Endothelial cell of umbilical vein (primary cell): ENCODE data around the gene PID1. TPM values are rescaled to one million over a fixed set of nuclear protein-coding genes. Genes with fewer than 3 reads are reported as not detected.

ENCODE experiments used
- BruUV-seq: library from RNA; stranded (reverse); fragments of 400-500 nt; replicated peaks from 2 replicates; lab custom pipeline; 2021; lab: Mats Ljungman, UMichigan
- CTCF ChIA-PET: fragments of 300-600, 350-600 bp; sonication (Branson Sonifier 250); formaldehyde crosslinking; loops from one replicate; lab custom pipeline; 2021; ENCODE audit warnings: antibody characterized with exemption, inconsistent platforms; lab: Charles Lee
- POLR2A ChIA-PET: fragments of 300-600, 350-600 bp; sonication (Branson Sonifier 250); formaldehyde crosslinking; loops from one replicate; lab custom pipeline; 2021; ENCODE audit warnings: antibody characterized with exemption, inconsistent platforms; lab: Charles Lee
- DNase-seq: peaks from one replicate; pipeline ENCODE4 v3.0.0-alpha.2; 2011; ENCODE audit warnings: low read depth, low spot score
- FAIRE-seq: peaks from 2 replicates; lab custom pipeline; 2011; peaks lifted over from hg19 to GRCh38; lab: Jason Lieb, UNC
- H2AFZ ChIP-seq: 2 replicates; pipeline ENCODE4 v1.6.0; 2012; ENCODE audit warnings: low read depth, low read length, control low read depth, inconsistent platforms
- H3K27ac ChIP-seq: 2 replicates; pipeline ENCODE4 v1.5.1; 2011; ENCODE audit warnings: low read depth, mild to moderate bottlenecking, control low read depth, low read length, moderate library complexity; ENCODE audit not compliant: insufficient read depth
- H3K27me3 ChIP-seq, 2 experiments: 2 replicates each; pipeline versions ENCODE4 v1.6.0 to v1.6.1; 2011; ENCODE audit warnings: low read length in 2 of 2, mixed read lengths in 1 of 2; ENCODE audit not compliant: control insufficient read depth in 2 of 2, insufficient read depth in 2 of 2
- H3K36me3 ChIP-seq, 2 experiments: 2 replicates in 1 of 2; 3 replicates in 1 of 2; pipeline ENCODE4 v1.5.1; 2011; ENCODE audit warnings: low read length in 2 of 2, mild to moderate bottlenecking in 1 of 2, moderate library complexity in 1 of 2; ENCODE audit not compliant: control insufficient read depth in 2 of 2, insufficient read depth in 2 of 2; ENCODE audit errors: extremely low read depth in 1 of 2
- H3K4me1 ChIP-seq: 3 replicates; pipeline ENCODE4 v1.5.1; 2011; ENCODE audit warnings: mild to moderate bottlenecking, low read length; ENCODE audit not compliant: control insufficient read depth, insufficient read depth; ENCODE audit errors: extremely low read depth
- H3K4me2 ChIP-seq: 2 replicates; pipeline ENCODE4 v1.6.1; 2011; ENCODE audit warnings: low read length, control low read depth, mixed read lengths; ENCODE audit not compliant: insufficient read depth
- H3K4me3 ChIP-seq, 3 experiments: fragments of 200-600 bp in 1 of 3; sonication (generic), shearing (Covaris generic) in 1 of 3; replicated peaks in 1 of 3; 2 replicates each; pipeline ENCODE4 v1.5.1; 2011 to 2016; ENCODE audit warnings: control low read depth in 3 of 3, low read length in 3 of 3, mild to moderate bottlenecking in 2 of 3, inconsistent platforms in 1 of 3, low read depth in 1 of 3, moderate library complexity in 1 of 3; ENCODE audit not compliant: insufficient read depth in 1 of 3
- H3K79me2 ChIP-seq: 2 replicates; pipeline ENCODE4 v1.6.0; 2012; ENCODE audit warnings: low read length, inconsistent platforms; ENCODE audit not compliant: control insufficient read depth, insufficient read depth
- H3K9ac ChIP-seq: replicated peaks from 2 replicates; pipeline ENCODE3; 2011; ENCODE audit warnings: low read length, control low read depth; ENCODE audit not compliant: insufficient read depth; ENCODE audit errors: extremely low read depth
- H3K9me1 ChIP-seq: replicated peaks from 3 replicates; pipeline ENCODE4 v1.6.0; 2011; ENCODE audit warnings: mild to moderate bottlenecking, low read length; ENCODE audit not compliant: control insufficient read depth, insufficient read depth; ENCODE audit errors: extremely low read depth
- H3K9me3 ChIP-seq: replicated peaks from 2 replicates; pipeline ENCODE4 v1.5.1; 2012; ENCODE audit warnings: low read length, inconsistent platforms; ENCODE audit not compliant: control insufficient read depth, insufficient read depth
- H4K20me1 ChIP-seq: replicated peaks from 2 replicates; pipeline ENCODE3; 2011; ENCODE audit warnings: mild to moderate bottlenecking, low read length; ENCODE audit not compliant: control insufficient read depth, insufficient read depth; ENCODE audit errors: extremely low read depth
- EZH2 ChIP-seq: IDR thresholded peaks from 2 replicates; pipeline ENCODE4 v1.6.1; 2012; ENCODE audit warnings: borderline replicate concordance, low read depth, mild to moderate bottlenecking, moderate library complexity, low read length, inconsistent platforms; ENCODE audit not compliant: severe bottlenecking
- FOS ChIP-seq: IDR thresholded peaks from 2 replicates; pipeline ENCODE4 v1.6.1; 2011; ENCODE audit warnings: mild to moderate bottlenecking, low read length, moderate library complexity, borderline replicate concordance; ENCODE audit not compliant: insufficient read depth
- GATA2 ChIP-seq: IDR thresholded peaks from 2 replicates; pipeline ENCODE4 v1.7.0; 2011; ENCODE audit warnings: low read depth, mild to moderate bottlenecking, moderate library complexity, mixed read lengths, low read length; ENCODE audit not compliant: insufficient read length, insufficient read depth
- JUN ChIP-seq: IDR thresholded peaks from 2 replicates; pipeline ENCODE4 v1.6.1; 2011; ENCODE audit warnings: borderline replicate concordance, low read depth; ENCODE audit not compliant: insufficient read length, insufficient read depth
- MYC ChIP-seq: IDR thresholded peaks from one replicate; pipeline ENCODE4 v1.6.1; 2011; ENCODE audit warnings: mild to moderate bottlenecking, low read depth, low read length
- POLR2A ChIP-seq: IDR thresholded peaks from 2 replicates; pipeline ENCODE4 v1.6.1; 2012; ENCODE audit warnings: low read depth, mild to moderate bottlenecking, control low read depth, low read length
- POLR2AphosphoS5 ChIP-seq: IDR thresholded peaks from 2 replicates; pipeline ENCODE4 v1.6.1; 2012; ENCODE audit warnings: low read depth, mild to moderate bottlenecking, control low read depth, low read length, moderate library complexity; ENCODE audit not compliant: insufficient read depth
- dilution Hi-C: fragments of 300-500 bp; cut with MboI; formaldehyde crosslinking; loops from one replicate; pipeline ENCODE4 v1.15.0; 2019; ENCODE audit warnings: low sequenced_read_pairs; ENCODE audit not compliant: extremely low pct_ligation_motif_present
- intact Hi-C: fragments of 100-400 bp; cut with micrococcal nuclease; formaldehyde crosslinking; loops from one replicate; pipeline ENCODE4 v1.10.0; 2022
- polyA plus RNA-seq, 4 experiments: library from polyadenylated mRNA; depleted of rRNA in 3 of 4; stranded (reverse) in 3 of 4; unstranded in 1 of 4; fragments of >200 nt; gene quantifications; 2 replicates each; pipeline versions ENCODE4 v1.2.1 to v1.2.3, GENCODE V29; 2011 to 2012; ENCODE audit warnings: missing spikeins in 1 of 4
- total RNA-seq: library from RNA; stranded (reverse); gene quantifications from 2 replicates; pipeline ENCODE4 v1.2.3, GENCODE V29; 2021
- TF ChIP-seq, protein P1 (sequence below), 2 donors: IDR thresholded peaks; 1 replicate in 1 of 2; 2 replicates in 1 of 2; pipeline ENCODE4 v1.5.1; 2011; ENCODE audit warnings: low read length in 2 of 2, mild to moderate bottlenecking in 2 of 2, moderate library complexity in 2 of 2, control low read depth in 1 of 2, inconsistent platforms in 1 of 2, low read depth in 1 of 2; ENCODE audit not compliant: insufficient read depth in 1 of 2; ENCODE audit errors: extremely low read depth in 1 of 2
- TF ChIP-seq, protein P2 (sequence below): IDR thresholded peaks from 2 replicates; pipeline ENCODE4 v1.6.1; 2011; ENCODE audit not compliant: insufficient read depth, insufficient read length

PID1 gene
- total and polyA plus RNA-seq, 2 donors (not counting 3 experiments of a cell fraction or from before 2014, with no cell fraction given) = not detected

DNA sequence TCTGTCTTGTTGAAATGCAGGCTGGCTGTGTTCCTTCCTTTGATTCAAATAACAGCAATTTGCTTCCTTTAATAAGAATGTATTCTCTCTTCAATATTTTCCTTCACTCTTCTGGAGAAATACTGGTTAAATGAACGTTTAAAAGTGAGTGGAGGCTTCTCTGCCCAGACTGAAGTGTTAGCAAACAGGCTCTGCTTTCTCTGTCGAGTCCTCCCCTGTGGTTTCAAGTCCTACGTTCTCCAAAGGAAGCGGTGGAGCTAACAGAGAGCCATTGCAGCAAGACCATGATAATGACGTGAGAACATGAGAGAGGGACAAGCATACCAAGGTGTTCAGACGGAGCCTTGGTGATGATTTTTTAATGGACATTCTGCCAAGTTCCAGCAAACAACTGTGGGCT is 26.2 kb upstream of the PID1 start:
- no peaks in the 10 kb centered on the region for H3K4me1 ChIP-seq
- H3K4me2 ChIP-seq = no peak overlapping the region
- no peak for TF ChIP-seq FOS
- no peak for TF ChIP-seq POLR2AphosphoS5
- TF ChIP-seq JUN = no peak
- no peak for TF ChIP-seq MYC
- TF ChIP-seq, protein P1, sequence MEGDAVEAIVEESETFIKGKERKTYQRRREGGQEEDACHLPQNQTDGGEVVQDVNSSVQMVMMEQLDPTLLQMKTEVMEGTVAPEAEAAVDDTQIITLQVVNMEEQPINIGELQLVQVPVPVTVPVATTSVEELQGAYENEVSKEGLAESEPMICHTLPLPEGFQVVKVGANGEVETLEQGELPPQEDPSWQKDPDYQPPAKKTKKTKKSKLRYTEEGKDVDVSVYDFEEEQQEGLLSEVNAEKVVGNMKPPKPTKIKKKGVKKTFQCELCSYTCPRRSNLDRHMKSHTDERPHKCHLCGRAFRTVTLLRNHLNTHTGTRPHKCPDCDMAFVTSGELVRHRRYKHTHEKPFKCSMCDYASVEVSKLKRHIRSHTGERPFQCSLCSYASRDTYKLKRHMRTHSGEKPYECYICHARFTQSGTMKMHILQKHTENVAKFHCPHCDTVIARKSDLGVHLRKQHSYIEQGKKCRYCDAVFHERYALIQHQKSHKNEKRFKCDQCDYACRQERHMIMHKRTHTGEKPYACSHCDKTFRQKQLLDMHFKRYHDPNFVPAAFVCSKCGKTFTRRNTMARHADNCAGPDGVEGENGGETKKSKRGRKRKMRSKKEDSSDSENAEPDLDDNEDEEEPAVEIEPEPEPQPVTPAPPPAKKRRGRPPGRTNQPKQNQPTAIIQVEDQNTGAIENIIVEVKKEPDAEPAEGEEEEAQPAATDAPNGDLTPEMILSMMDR (IDR thresholded peaks at IDR 0.05; ENCODE audit: extremely low read depth in 1 of 2, insufficient read depth in 1 of 2, low read depth in 1 of 2, low read length in 2 of 2) = no peak
- no peak for TF ChIP-seq POLR2A
- TF ChIP-seq, protein P2, sequence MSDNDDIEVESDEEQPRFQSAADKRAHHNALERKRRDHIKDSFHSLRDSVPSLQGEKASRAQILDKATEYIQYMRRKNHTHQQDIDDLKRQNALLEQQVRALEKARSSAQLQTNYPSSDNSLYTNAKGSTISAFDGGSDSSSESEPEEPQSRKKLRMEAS = no peak
- no peak for TF ChIP-seq GATA2
- no peak for TF ChIP-seq EZH2
- BruUV-seq = no TSS peak
- H3K9me1 ChIP-seq = no peaks in the 10 kb centered on the region
- intact Hi-C loops = no loop called here
- no peak overlapping the region for H3K4me3 ChIP-seq
- POLR2A ChIA-PET = no interaction called here
- H2AFZ ChIP-seq = no peak overlapping the region
- no peaks in the 10 kb centered on the region for H3K36me3 ChIP-seq
- DNase-seq (no peak), FAIRE-seq (no peak)
- H3K9ac ChIP-seq = no peak overlapping the region
- peaks cover 2% of the 10 kb centered on the region for H3K9me3 ChIP-seq
- dilution Hi-C loops = no loop called here
- CTCF ChIA-PET = no interaction called here
- no peaks in the 10 kb centered on the region for H4K20me1 ChIP-seq
- no peak overlapping the region for H3K27ac ChIP-seq
- no peaks in the 10 kb centered on the region for H3K27me3 ChIP-seq
- no peaks in the 10 kb centered on the region for H3K79me2 ChIP-seq
